ENCODE results near the gene CDK5RAP2. TPM values are rescaled to one million over a fixed set of nuclear protein-coding genes. Genes with fewer than 3 reads are reported as not detected.

Gene CDK5RAP2
- total RNA-seq, 4 donors from 2014 or later = 27.3 to 158 (median 45.1) TPM

- TF ChIP-seq CTCF (IDR thresholded peaks at IDR 0.05) (no peak), POLR2A (IDR thresholded peaks at IDR 0.05) (no peak)
- Histone ChIP-seq H3K4me1 (no peaks in the 10 kb centered on the region), H3K9me3 (no peaks in the 10 kb centered on the region), H3K27ac (no peak overlapping the region), H3K4me3 (no peak overlapping the region), H3K27me3 (no peaks in the 10 kb centered on the region), H3K36me3 (no peaks in the 10 kb centered on the region)
- no peak for DNase-seq
Observed at GRCh38 chr9:120432600-120432999, 147.4 kb downstream of the CDK5RAP2 start.

GRCh38 chr9:120431268-120431667 is 148.7 kb downstream of the CDK5RAP2 start:
- Histone ChIP-seq H3K27ac (no peak overlapping the region), H3K4me1 (no peaks in the 10 kb centered on the region), H3K4me3 (no peak overlapping the region), H3K27me3 (no peaks in the 10 kb centered on the region), H3K36me3 (no peaks in the 10 kb centered on the region), H3K9me3 (no peaks in the 10 kb centered on the region)
- no peak for DNase-seq
- TF ChIP-seq POLR2A (IDR thresholded peaks at IDR 0.05) (no peak), CTCF (IDR thresholded peaks at IDR 0.05) (no peak)

GRCh38 chr9:120424248-120424647 is 155.7 kb downstream of the CDK5RAP2 start:
- no peaks in the 10 kb centered on the region for H3K9me3 ChIP-seq
- no peak overlapping the region for H3K27ac ChIP-seq
- DNase-seq = no peak
- H3K4me1 ChIP-seq = no peaks in the 10 kb centered on the region
- peaks cover 0 to 32% (median 0%) of the 10 kb centered on the region in 3 donors for H3K36me3 ChIP-seq
- no peaks in the 10 kb centered on the region for H3K27me3 ChIP-seq
- no peak overlapping the region for H3K4me3 ChIP-seq
- no peak for TF ChIP-seq CTCF (IDR thresholded peaks at IDR 0.05)
- TF ChIP-seq POLR2A (IDR thresholded peaks at IDR 0.05) = no peak

- Histone ChIP-seq H3K4me3 (no peak overlapping the region), H3K9me3 (no peaks in the 10 kb centered on the region), H3K27me3 (no peaks in the 10 kb centered on the region), H3K36me3 (peaks cover 0 to 36% (median 0%) of the 10 kb centered on the region in 3 donors), H3K4me1 (no peaks in the 10 kb centered on the region), H3K27ac (no peak overlapping the region)
- no peak for DNase-seq
- TF ChIP-seq CTCF (IDR thresholded peaks at IDR 0.05) (no peak), POLR2A (IDR thresholded peaks at IDR 0.05) (no peak)
Observed at GRCh38 chr9:120423812-120424211, 156.2 kb downstream of the CDK5RAP2 start.

- Histone ChIP-seq H3K4me1 (no peaks in the 10 kb centered on the region), H3K9me3 (no peaks in the 10 kb centered on the region), H3K4me3 (no peak overlapping the region), H3K27ac (no peak overlapping the region), H3K36me3 (peaks cover 0 to 49% (median 0%) of the 10 kb centered on the region in 3 donors), H3K27me3 (no peaks in the 10 kb centered on the region)
- no peak for TF ChIP-seq CTCF (IDR thresholded peaks at IDR 0.05)
- TF ChIP-seq POLR2A (IDR thresholded peaks at IDR 0.05) = no peak
- no peak for DNase-seq
Observed at GRCh38 chr9:120421977-120422376, 158.0 kb downstream of the CDK5RAP2 start.

- no peak for DNase-seq
- TF ChIP-seq POLR2A (IDR thresholded peaks at IDR 0.05) = no peak
- no peaks in the 10 kb centered on the region for H3K9me3 ChIP-seq
- H3K27me3 ChIP-seq = no peaks in the 10 kb centered on the region
- H3K27ac ChIP-seq = no peak overlapping the region
- H3K36me3 ChIP-seq = peaks cover 0 to 52% (median 0%) of the 10 kb centered on the region in 3 donors
- H3K4me3 ChIP-seq = no peak overlapping the region
- H3K4me1 ChIP-seq = no peaks in the 10 kb centered on the region
Observed at GRCh38 chr9:120418315-120418714, 161.7 kb downstream of the CDK5RAP2 start.

Measured in Peyer's patch (tissue), 4 donors.